Neural progenitor cell (in vitro differentiated cells): ENCODE data around the gene KIF2C. TPM values are rescaled to one million over a fixed set of nuclear protein-coding genes. Genes with fewer than 3 reads are reported as not detected.

Experiments
- DNase-seq: peaks from one replicate; pipeline ENCODE4 v3.0.0-alpha.2; 2016; ENCODE audit warnings: low spot score
- H2AFZ ChIP-seq: fragments of 200-600 bp; sonication (generic); replicated peaks from 2 replicates; pipeline ENCODE4 v1.6.1; 2016; ENCODE audit warnings: antibody characterized with exemption
- H3F3A ChIP-seq: fragments of 200-600 bp; sonication (generic); 2 replicates; pipeline ENCODE4 v1.6.1; 2016; ENCODE audit warnings: antibody characterized with exemption, low read depth
- H3K27ac ChIP-seq: fragments of 200-600 bp; sonication (generic); 2 replicates; pipeline ENCODE4 v1.5.1; 2016; ENCODE audit warnings: mild to moderate bottlenecking
- H3K27me3 ChIP-seq: fragments of 200-600 bp; sonication (generic); 2 replicates; pipeline ENCODE4 v1.6.1; 2016; ENCODE audit warnings: mild to moderate bottlenecking, moderate library complexity
- H3K36me3 ChIP-seq: fragments of 200-600 bp; sonication (generic); 2 replicates; pipeline ENCODE4 v1.5.1; 2016
- H3K4me1 ChIP-seq: fragments of 200-600 bp; sonication (generic); 2 replicates; pipeline ENCODE4 v1.6.1; 2016; ENCODE audit warnings: mixed run types
- H3K4me2 ChIP-seq: fragments of 200-600 bp; sonication (generic); 2 replicates; pipeline ENCODE4 v1.6.1; 2016
- H3K4me3 ChIP-seq: fragments of 200-600 bp; sonication (generic); 2 replicates; pipeline ENCODE4 v1.5.1; 2016
- H3K79me2 ChIP-seq: fragments of 200-600 bp; sonication (generic); 2 replicates; pipeline ENCODE4 v1.6.1; 2016; ENCODE audit warnings: low read depth
- H3K9ac ChIP-seq: fragments of 200-600 bp; sonication (generic); 2 replicates; pipeline ENCODE4 v1.6.1; 2016
- H3K9me3 ChIP-seq: fragments of 200-600 bp; sonication (generic); 2 replicates; pipeline ENCODE4 v1.5.1; 2016; ENCODE audit warnings: low read depth
- H4K20me1 ChIP-seq: fragments of 200-600 bp; sonication (generic); 2 replicates; pipeline ENCODE4 v1.6.1; 2016; ENCODE audit warnings: low read depth
- H3K27ac Mint-ChIP-seq: 3 replicates; pipeline ENCODE4 v1.8.0; 2021; ENCODE audit warnings: mixed read lengths
- H3K27me3 Mint-ChIP-seq: 2 replicates; pipeline ENCODE4 v1.8.0; 2022; ENCODE audit warnings: low read depth, mild to moderate bottlenecking, inconsistent platforms, moderate library complexity, mixed read lengths; ENCODE audit not compliant: insufficient read depth
- H3K36me3 Mint-ChIP-seq: 3 replicates; pipeline ENCODE4 v1.8.0; 2021; ENCODE audit warnings: mixed read lengths
- H3K4me1 Mint-ChIP-seq: 3 replicates; pipeline ENCODE4 v1.8.0; 2021; ENCODE audit warnings: mixed read lengths
- H3K4me3 Mint-ChIP-seq: 3 replicates; pipeline ENCODE4 v1.8.0; 2021; ENCODE audit warnings: mild to moderate bottlenecking, moderate library complexity, mixed read lengths
- H3K9me3 Mint-ChIP-seq: 3 replicates; pipeline ENCODE4 v1.8.0; 2020; ENCODE audit warnings: mixed read lengths
- EZH2 ChIP-seq: fragments of 200-600 bp; sonication (generic); IDR thresholded peaks from 2 replicates; pipeline ENCODE4 v1.6.1; 2017; ENCODE audit warnings: antibody characterized with exemption, mild to moderate bottlenecking, moderate library complexity
- EZH2phosphoT487 ChIP-seq: fragments of 200-600 bp; sonication (generic); IDR thresholded peaks from 2 replicates; pipeline ENCODE4 v1.6.1; 2017; ENCODE audit warnings: antibody characterized with exemption
- total RNA-seq: library from RNA; depleted of rRNA; stranded (reverse); fragments of >200 nt; gene quantifications from 2 replicates; pipeline ENCODE4 v1.2.3, GENCODE V29; 2015; ENCODE audit warnings: low replicate concordance
- TF ChIP-seq, protein P1 (sequence below): fragments of 200-600 bp; sonication (generic); IDR thresholded peaks from 2 replicates; pipeline ENCODE4 v1.5.1; 2017; ENCODE audit warnings: antibody characterized with exemption, mild to moderate bottlenecking

Gene KIF2C
- 130 and 133 TPM in 2 replicates for total RNA-seq

DNA sequence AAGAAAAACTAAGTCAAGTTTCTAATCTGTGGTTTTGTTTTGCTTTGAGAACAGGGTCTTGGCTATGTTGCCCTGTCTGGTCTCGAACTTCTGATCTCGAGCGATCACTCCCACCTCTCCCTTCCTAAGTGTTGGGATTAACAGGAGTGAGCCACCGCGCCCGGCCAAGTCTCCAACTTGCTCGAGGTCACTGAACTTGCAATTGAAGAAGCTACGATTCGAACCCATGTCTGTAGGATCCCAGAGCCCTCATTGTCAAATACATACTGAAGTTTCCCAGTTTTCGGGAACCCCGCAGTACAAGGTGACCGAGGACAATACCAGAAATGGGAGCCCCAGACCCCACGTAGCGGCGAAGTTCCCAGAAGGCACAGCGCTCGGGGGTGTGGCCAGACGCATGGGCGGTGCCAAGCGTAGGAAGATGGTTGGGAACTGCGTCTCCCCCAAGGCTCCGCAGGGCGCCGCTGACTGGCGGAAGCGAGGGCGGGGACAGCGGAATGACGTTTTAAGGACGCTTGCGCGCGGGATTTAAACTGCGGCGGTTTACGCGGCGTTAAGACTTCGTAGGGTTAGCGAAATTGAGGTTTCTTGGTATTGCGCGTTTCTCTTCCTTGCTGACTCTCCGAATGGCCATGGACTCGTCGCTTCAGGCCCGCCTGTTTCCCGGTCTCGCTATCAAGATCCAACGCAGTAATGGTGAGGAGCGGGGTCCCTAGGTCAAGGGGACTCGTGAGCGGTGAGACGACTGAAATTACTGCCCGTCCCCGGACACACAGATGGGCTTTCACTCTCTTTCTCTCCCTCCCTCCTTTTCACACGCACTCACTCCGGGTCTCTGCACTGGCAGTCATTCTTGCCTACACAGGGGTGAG is at the start of gene KIF2C:
Gene KIF2C (plus strand): TSS at position 531 of the 872 bp plus-strand sequence. CDS start 96 bp downstream, at position 627.
- Histone ChIP-seq H4K20me1 (peaks cover 14% of the 10 kb centered on the region), H2AFZ (peak within 1 kb of the TSS; percentile 81), H3K4me3 (peak within 1 kb of the TSS; percentile 78), H3K36me3 (no peaks in the 10 kb centered on the region), H3K4me1 (peaks cover 10% of the 10 kb centered on the region), H3K79me2 (peaks cover 47% of the 10 kb centered on the region), H3K9me3 (no peaks in the 10 kb centered on the region), H3K9ac (peak within 1 kb of the TSS; percentile 64), H3K4me2 (peak within 1 kb of the TSS; percentile 93), H3F3A (no peaks in the 10 kb centered on the region), H3K27me3 (no peaks in the 10 kb centered on the region), H3K27ac (no peak within 1 kb of the TSS)
- H3K4me3 Mint-ChIP-seq = peak within 1 kb of the TSS; percentile 97
- no peak for TF ChIP-seq EZH2phosphoT487
- TF ChIP-seq, protein P1, sequence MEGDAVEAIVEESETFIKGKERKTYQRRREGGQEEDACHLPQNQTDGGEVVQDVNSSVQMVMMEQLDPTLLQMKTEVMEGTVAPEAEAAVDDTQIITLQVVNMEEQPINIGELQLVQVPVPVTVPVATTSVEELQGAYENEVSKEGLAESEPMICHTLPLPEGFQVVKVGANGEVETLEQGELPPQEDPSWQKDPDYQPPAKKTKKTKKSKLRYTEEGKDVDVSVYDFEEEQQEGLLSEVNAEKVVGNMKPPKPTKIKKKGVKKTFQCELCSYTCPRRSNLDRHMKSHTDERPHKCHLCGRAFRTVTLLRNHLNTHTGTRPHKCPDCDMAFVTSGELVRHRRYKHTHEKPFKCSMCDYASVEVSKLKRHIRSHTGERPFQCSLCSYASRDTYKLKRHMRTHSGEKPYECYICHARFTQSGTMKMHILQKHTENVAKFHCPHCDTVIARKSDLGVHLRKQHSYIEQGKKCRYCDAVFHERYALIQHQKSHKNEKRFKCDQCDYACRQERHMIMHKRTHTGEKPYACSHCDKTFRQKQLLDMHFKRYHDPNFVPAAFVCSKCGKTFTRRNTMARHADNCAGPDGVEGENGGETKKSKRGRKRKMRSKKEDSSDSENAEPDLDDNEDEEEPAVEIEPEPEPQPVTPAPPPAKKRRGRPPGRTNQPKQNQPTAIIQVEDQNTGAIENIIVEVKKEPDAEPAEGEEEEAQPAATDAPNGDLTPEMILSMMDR = no peak
- TF ChIP-seq EZH2 = no peak
- H3K9me3 Mint-ChIP-seq = peaks cover 9% of the 10 kb centered on the region
- peaks cover 28% of the 10 kb centered on the region for H3K4me1 Mint-ChIP-seq
- H3K27ac Mint-ChIP-seq = peak within 1 kb of the TSS; percentile 97
- peak; percentile 98 for DNase-seq
- H3K36me3 Mint-ChIP-seq = peaks cover 12% of the 10 kb centered on the region
- H3K27me3 Mint-ChIP-seq = peaks cover 16% of the 10 kb centered on the region

DNA sequence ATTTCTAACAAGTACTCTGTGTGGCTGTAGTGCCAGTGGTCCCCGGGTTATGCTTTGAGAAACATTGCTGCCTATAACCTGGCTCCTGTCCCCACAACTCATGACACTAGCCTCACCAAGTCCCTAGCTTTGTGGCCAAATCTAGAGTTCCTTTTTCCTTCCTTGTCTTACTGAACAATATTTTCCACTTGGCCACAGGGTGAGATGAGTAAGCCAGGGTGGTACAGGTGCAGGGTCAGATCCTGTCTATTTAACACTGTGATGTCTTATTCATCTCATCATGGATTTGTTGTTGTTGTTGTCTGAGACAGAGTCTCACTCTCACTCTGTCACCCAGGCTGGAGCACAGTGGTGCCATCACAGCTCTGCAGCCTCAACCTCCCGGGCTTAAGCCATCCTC is 46.5 kb upstream of the KIF2C start:
- no peak for DNase-seq
- Histone ChIP-seq H3K4me2 (no peak overlapping the region), H3K4me3 (no peak overlapping the region), H3K79me2 (no peaks in the 10 kb centered on the region), H3K27ac (no peak overlapping the region), H3K27me3 (no peaks in the 10 kb centered on the region), H4K20me1 (no peaks in the 10 kb centered on the region), H2AFZ (no peak overlapping the region), H3K9ac (no peak overlapping the region), H3K36me3 (no peaks in the 10 kb centered on the region), H3K4me1 (no peaks in the 10 kb centered on the region), H3F3A (no peaks in the 10 kb centered on the region), H3K9me3 (no peaks in the 10 kb centered on the region)
- peaks cover 4% of the 10 kb centered on the region for H3K4me1 Mint-ChIP-seq
- H3K27ac Mint-ChIP-seq = no peak overlapping the region
- TF ChIP-seq, protein P1 = no peak
- no peak for TF ChIP-seq EZH2
- no peak for TF ChIP-seq EZH2phosphoT487
- H3K4me3 Mint-ChIP-seq = no peak overlapping the region
- peaks cover 3% of the 10 kb centered on the region for H3K27me3 Mint-ChIP-seq
- peaks cover 5% of the 10 kb centered on the region for H3K36me3 Mint-ChIP-seq
- no peaks in the 10 kb centered on the region for H3K9me3 Mint-ChIP-seq

DNA sequence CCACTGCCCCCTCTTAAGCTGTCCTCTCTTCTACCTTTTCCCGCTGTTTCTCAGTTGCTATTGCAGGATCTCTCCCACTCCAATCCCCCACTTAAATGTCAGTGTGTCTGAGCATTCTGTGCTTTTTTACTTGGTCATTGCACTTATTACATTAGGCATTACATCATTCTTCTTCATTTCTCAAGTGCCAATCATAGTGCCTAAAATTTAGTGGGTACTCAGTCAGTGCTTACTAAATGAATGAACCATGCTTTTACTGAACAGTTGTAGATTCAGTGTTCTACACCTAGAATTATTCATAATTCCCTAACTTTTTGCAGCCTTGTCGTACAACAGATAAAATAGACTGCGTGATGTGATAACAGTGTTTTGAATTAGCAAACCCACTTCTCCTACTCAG is 45.7 kb upstream of the KIF2C start:
- Histone ChIP-seq H3F3A (no peaks in the 10 kb centered on the region), H3K27ac (no peak overlapping the region), H3K79me2 (no peaks in the 10 kb centered on the region), H3K27me3 (no peaks in the 10 kb centered on the region), H2AFZ (no peak overlapping the region), H3K4me1 (no peaks in the 10 kb centered on the region), H3K36me3 (no peaks in the 10 kb centered on the region), H3K4me3 (no peak overlapping the region), H3K9ac (no peak overlapping the region), H4K20me1 (no peaks in the 10 kb centered on the region), H3K4me2 (no peak overlapping the region), H3K9me3 (no peaks in the 10 kb centered on the region)
- peaks cover 4% of the 10 kb centered on the region for H3K4me1 Mint-ChIP-seq
- H3K36me3 Mint-ChIP-seq = peaks cover 5% of the 10 kb centered on the region
- no peak overlapping the region for H3K27ac Mint-ChIP-seq
- TF ChIP-seq EZH2 (no peak), EZH2phosphoT487 (no peak)
- TF ChIP-seq, protein P1 = no peak
- H3K4me3 Mint-ChIP-seq = no peak overlapping the region
- no peaks in the 10 kb centered on the region for H3K9me3 Mint-ChIP-seq
- no peak for DNase-seq
- H3K27me3 Mint-ChIP-seq = peaks cover 3% of the 10 kb centered on the region
